Keratinocyte (primary cell): Measurements from ENCODE around the gene KATNB1. TPM values are rescaled to one million over a fixed set of nuclear protein-coding genes. Genes with fewer than 3 reads are reported as not detected.

Source experiments
- DNase-seq: peaks from one replicate; pipeline ENCODE4 v3.0.0-alpha.2; 2011; ENCODE audit warnings: low read depth, missing footprints, low spot score
- FAIRE-seq: peaks from 2 replicates; lab custom pipeline; 2011; peaks lifted over from hg19 to GRCh38; lab: Jason Lieb, UNC
- H2AFZ ChIP-seq: 2 replicates; pipeline ENCODE4 v1.6.0; 2012; ENCODE audit warnings: low read length, control low read depth, inconsistent platforms; ENCODE audit not compliant: control insufficient read depth
- H3K27ac ChIP-seq: 2 replicates; pipeline ENCODE4 v1.5.1; 2011; ENCODE audit warnings: low read length; ENCODE audit not compliant: control insufficient read depth, insufficient read depth
- H3K27me3 ChIP-seq: 3 replicates; pipeline ENCODE4 v1.6.0; 2011; ENCODE audit warnings: low read length; ENCODE audit not compliant: control insufficient read depth, insufficient read depth; ENCODE audit errors: extremely low read depth
- H3K36me3 ChIP-seq, 2 experiments: 2 replicates in 1 of 2; 3 replicates in 1 of 2; pipeline ENCODE4 v1.5.1; 2011; ENCODE audit warnings: low read length in 2 of 2, mild to moderate bottlenecking in 1 of 2; ENCODE audit not compliant: control insufficient read depth in 2 of 2, insufficient read depth in 2 of 2; ENCODE audit errors: extremely low read depth in 1 of 2
- H3K4me1 ChIP-seq: 3 replicates; pipeline ENCODE4 v1.5.1; 2011; ENCODE audit warnings: low read length; ENCODE audit not compliant: control insufficient read depth, insufficient read depth; ENCODE audit errors: extremely low read depth
- H3K4me2 ChIP-seq: 3 replicates; pipeline ENCODE4 v1.6.0; 2011; ENCODE audit warnings: low read depth, low read length; ENCODE audit not compliant: control insufficient read depth, insufficient read depth; ENCODE audit errors: extremely low read depth
- H3K4me3 ChIP-seq, 3 experiments: fragments of 200-600 bp in 1 of 3; sonication (generic) in 1 of 3; 2 replicates in 2 of 3; 3 replicates in 1 of 3; pipeline ENCODE4 v1.5.1; 2011 to 2016; ENCODE audit warnings: low read length in 3 of 3, mild to moderate bottlenecking in 3 of 3, control low read depth in 2 of 3, inconsistent platforms in 1 of 3, low read depth in 1 of 3, mixed read lengths in 1 of 3, mixed run types in 1 of 3, moderate library complexity in 1 of 3; ENCODE audit not compliant: control insufficient read depth in 2 of 3, insufficient read depth in 2 of 3; ENCODE audit errors: extremely low read depth in 1 of 3
- H3K79me2 ChIP-seq: 2 replicates; pipeline ENCODE4 v1.6.0; 2012; ENCODE audit warnings: low read length; ENCODE audit not compliant: control insufficient read depth, insufficient read depth
- H3K9ac ChIP-seq: 3 replicates; pipeline ENCODE4 v1.6.0; 2011; ENCODE audit warnings: low read length; ENCODE audit not compliant: control insufficient read depth, insufficient read depth; ENCODE audit errors: extremely low read depth
- H3K9me1 ChIP-seq: 3 replicates; pipeline ENCODE4 v1.6.0; 2011; ENCODE audit warnings: low read length; ENCODE audit not compliant: control insufficient read depth, insufficient read depth; ENCODE audit errors: extremely low read depth
- H3K9me3 ChIP-seq: 2 replicates; pipeline ENCODE4 v1.5.1; 2012; ENCODE audit warnings: low read depth, low read length; ENCODE audit not compliant: control insufficient read depth
- H4K20me1 ChIP-seq: 3 replicates; pipeline ENCODE4 v1.6.0; 2011; ENCODE audit warnings: low read length; ENCODE audit not compliant: control insufficient read depth, insufficient read depth; ENCODE audit errors: extremely low read depth
- EZH2 ChIP-seq: IDR thresholded peaks from one replicate; pipeline ENCODE4 v1.6.1; 2012; ENCODE audit warnings: inconsistent platforms, mild to moderate bottlenecking, low read length, moderate library complexity
- dilution Hi-C: fragments of 300-500 bp; cut with MboI; formaldehyde crosslinking; loops from one replicate; pipeline ENCODE4 v1.7.0; 2020; ENCODE audit warnings: low sequenced_read_pairs; ENCODE audit not compliant: extremely low pct_ligation_motif_present
- polyA plus RNA-seq, 5 experiments: library from polyadenylated mRNA; depleted of rRNA in 3 of 5; stranded (reverse) in 3 of 5; stranded (forward) in 1 of 5; unstranded in 1 of 5; fragments of >200 nt; gene quantifications; 1 replicate in 1 of 5; 2 replicates in 3 of 5; 3 replicates in 1 of 5; pipeline versions ENCODE4 v1.2.1 to v1.2.3, GENCODE V29; 2011 to 2012; ENCODE audit warnings: missing spikeins in 2 of 5, low read depth in 1 of 5, low replicate concordance in 1 of 5
- TF ChIP-seq, protein P1 (sequence below), 3 experiments: IDR thresholded peaks in 1 of 3; conservative IDR thresholded peaks in 1 of 3; optimal IDR thresholded peaks in 1 of 3; 2 replicates in 2 of 3; 3 replicates in 1 of 3; pipeline versions ENCODE3 to v1.5.1; 2011; ENCODE audit warnings: low read length in 3 of 3, mild to moderate bottlenecking in 3 of 3, moderate library complexity in 2 of 3, control low read depth in 1 of 3, inconsistent platforms in 1 of 3; ENCODE audit not compliant: insufficient read depth in 2 of 3; ENCODE audit errors: extremely low read depth in 1 of 3

KATNB1 gene
- polyA plus RNA-seq, 1 donor (not counting 4 experiments of a cell fraction or from before 2014, with no cell fraction given) = 18.9 TPM

DNA sequence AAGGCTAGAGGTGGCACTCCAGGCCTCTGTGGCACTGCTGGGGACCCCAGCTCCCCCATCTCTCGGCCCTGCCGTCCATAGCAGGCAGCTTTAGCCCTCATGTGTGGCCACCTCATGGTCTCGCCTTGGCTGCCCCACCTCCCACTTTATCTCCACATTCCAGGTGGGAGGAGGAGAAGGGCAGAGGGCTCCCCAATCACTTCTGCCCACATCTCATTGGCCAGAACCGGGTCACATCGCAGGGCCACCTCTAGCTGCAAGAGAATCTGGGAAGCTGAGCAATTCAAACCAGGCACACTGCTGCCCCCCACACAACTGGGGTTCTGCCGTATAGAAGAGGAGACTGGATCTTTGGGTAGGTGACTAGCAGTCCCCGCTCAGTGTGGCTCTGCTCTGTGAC is 39.3 kb upstream of the KATNB1 start:
- no peak for DNase-seq
- TF ChIP-seq, protein P1, sequence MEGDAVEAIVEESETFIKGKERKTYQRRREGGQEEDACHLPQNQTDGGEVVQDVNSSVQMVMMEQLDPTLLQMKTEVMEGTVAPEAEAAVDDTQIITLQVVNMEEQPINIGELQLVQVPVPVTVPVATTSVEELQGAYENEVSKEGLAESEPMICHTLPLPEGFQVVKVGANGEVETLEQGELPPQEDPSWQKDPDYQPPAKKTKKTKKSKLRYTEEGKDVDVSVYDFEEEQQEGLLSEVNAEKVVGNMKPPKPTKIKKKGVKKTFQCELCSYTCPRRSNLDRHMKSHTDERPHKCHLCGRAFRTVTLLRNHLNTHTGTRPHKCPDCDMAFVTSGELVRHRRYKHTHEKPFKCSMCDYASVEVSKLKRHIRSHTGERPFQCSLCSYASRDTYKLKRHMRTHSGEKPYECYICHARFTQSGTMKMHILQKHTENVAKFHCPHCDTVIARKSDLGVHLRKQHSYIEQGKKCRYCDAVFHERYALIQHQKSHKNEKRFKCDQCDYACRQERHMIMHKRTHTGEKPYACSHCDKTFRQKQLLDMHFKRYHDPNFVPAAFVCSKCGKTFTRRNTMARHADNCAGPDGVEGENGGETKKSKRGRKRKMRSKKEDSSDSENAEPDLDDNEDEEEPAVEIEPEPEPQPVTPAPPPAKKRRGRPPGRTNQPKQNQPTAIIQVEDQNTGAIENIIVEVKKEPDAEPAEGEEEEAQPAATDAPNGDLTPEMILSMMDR (optimal IDR thresholded peaks at IDR 0.05 in 1 of 3, IDR thresholded peaks at IDR 0.05 in 1 of 3, conservative IDR thresholded peaks at IDR 0.05 in 1 of 3; ENCODE audit: extremely low read depth in 1 of 3, insufficient read depth in 2 of 3, low read length in 3 of 3) = no peak
- no peak for TF ChIP-seq EZH2
- Histone ChIP-seq H2AFZ (no peak overlapping the region), H3K79me2 (no peaks in the 10 kb centered on the region), H3K9me3 (no peaks in the 10 kb centered on the region), H3K27me3 (no peaks in the 10 kb centered on the region), H3K27ac (no peak overlapping the region), H3K9me1 (no peaks in the 10 kb centered on the region), H3K4me2 (no peak overlapping the region), H3K9ac (no peak overlapping the region), H3K4me1 (no peaks in the 10 kb centered on the region), H3K4me3 (no peak overlapping the region), H4K20me1 (no peaks in the 10 kb centered on the region), H3K36me3 (no peaks in the 10 kb centered on the region)
- FAIRE-seq = no peak
- dilution Hi-C loops = no loop called here

DNA sequence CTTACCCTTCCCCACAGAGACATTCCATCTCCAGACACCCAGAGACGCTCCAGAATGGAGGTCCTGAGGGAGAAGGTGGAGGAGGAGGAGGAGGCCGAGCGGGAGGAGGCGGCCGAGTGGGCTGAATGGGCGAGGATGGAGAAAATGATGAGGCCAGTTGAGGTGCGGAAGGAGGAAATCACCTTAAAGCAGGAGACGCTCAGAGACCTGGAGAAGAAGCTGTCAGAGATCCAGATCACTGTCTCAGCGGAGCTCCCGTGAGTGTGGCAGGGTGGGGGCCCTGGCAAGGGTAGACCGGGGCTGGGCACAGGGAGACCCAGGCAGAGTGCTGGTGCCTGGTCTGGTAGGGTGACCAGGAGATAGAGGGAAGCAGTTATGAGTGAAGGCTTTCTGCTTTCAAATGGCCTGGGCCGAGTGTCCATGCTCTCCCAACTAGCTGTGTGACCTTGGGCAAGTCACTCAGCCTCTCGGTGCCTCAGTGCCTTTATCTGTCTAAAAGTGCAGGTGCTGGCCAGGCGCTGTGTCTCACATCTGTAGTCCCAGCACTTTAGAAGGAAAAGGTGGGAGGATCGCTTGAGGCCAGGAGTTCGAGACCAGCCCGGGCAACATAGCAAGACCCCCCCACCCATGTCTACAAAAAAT is 37.6 kb upstream of the KATNB1 start:
- TF ChIP-seq, protein P1 (optimal IDR thresholded peaks at IDR 0.05 in 1 of 3, IDR thresholded peaks at IDR 0.05 in 1 of 3, conservative IDR thresholded peaks at IDR 0.05 in 1 of 3; ENCODE audit: extremely low read depth in 1 of 3, insufficient read depth in 2 of 3, low read length in 3 of 3) = no peak
- TF ChIP-seq EZH2 = no peak
- Histone ChIP-seq H4K20me1 (no peaks in the 10 kb centered on the region), H2AFZ (no peak overlapping the region), H3K9me1 (no peaks in the 10 kb centered on the region), H3K4me2 (no peak overlapping the region), H3K4me3 (no peak overlapping the region), H3K27ac (no peak overlapping the region), H3K4me1 (no peaks in the 10 kb centered on the region), H3K79me2 (no peaks in the 10 kb centered on the region), H3K9me3 (no peaks in the 10 kb centered on the region), H3K36me3 (no peaks in the 10 kb centered on the region), H3K27me3 (no peaks in the 10 kb centered on the region), H3K9ac (no peak overlapping the region)
- dilution Hi-C loops = no loop called here
- no peak for DNase-seq
- FAIRE-seq = no peak
